ENCODE results near the gene CRABP2. TPM values are rescaled to one million over a fixed set of nuclear protein-coding genes. Genes with fewer than 3 reads are reported as not detected.
A peak's percentile ranks its signal among the peaks of the same experiment; 100 is the strongest.

The CRABP2 gene
- total RNA-seq, 1 experiment from 2014 or later, result 209 TPM

DNA sequence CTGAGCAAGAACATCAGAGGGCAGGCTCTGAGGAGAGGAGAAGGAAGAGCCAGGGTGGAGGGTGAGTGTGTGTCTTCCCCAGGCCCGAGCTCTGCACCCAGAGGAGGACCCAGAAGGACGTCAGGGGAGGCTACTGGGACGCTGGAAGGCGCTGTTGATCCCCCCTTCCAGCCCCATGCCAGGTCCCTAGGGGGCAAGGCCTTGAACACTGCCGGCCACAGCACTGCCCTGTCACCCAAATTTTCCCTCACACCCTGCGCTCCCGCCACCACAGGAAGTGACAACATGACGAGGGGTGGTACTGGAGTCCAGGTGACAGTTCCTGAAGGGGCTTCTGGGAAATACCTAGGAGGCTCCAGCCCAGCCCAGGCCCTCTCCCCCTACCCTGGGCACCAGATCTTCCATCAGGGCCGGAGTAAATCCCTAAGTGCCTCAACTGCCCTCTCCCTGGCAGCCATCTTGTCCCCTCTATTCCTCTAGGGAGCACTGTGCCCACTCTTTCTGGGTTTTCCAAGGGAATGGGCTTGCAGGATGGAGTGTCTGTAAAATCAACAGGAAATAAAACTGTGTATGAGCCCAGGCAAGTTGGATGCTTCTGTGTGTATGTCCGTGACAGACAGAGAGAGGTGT is 46.3 kb downstream of the CRABP2 start:
- Histone ChIP-seq H3K9me3 (ENCODE audit: control insufficient read depth in 1 of 2, insufficient read depth in 1 of 2, low read depth in 1 of 2, low read length in 2 of 2) (no peaks in the 10 kb centered on the region), H3K27me3 (ENCODE audit: insufficient read depth, low read length) (no peaks in the 10 kb centered on the region), H3K4me3 (replicated peaks in 1 of 2; ENCODE audit: low read depth in 1 of 2, low read length in 2 of 2) (peak overlapping the region; percentile 69 to 90), H3K36me3 (ENCODE audit: control insufficient read depth in 1 of 2, insufficient read depth in 2 of 2, low read length in 2 of 2) (peaks cover 16 to 28% of the 10 kb centered on the region in 2 experiments), H2AFZ (ENCODE audit: low read depth, low read length, poor library complexity, severe bottlenecking) (no peak overlapping the region), H3K9me2 (ENCODE audit: insufficient read depth) (no peaks in the 10 kb centered on the region), H4K20me1 (ENCODE audit: insufficient read depth) (peaks cover 10% of the 10 kb centered on the region; the same call in 1 of the 2 replicates), H3K4me1 (ENCODE audit: control insufficient read depth in 1 of 2, insufficient read depth in 2 of 2, low read length in 2 of 2) (peaks cover 39 to 67% of the 10 kb centered on the region in 2 experiments), H3K4me2 (ENCODE audit: low read length) (peak overlapping the region; percentile 94), H3K9ac (ENCODE audit: low read length) (peak overlapping the region; percentile 68), H3K79me2 (ENCODE audit: insufficient read depth, low read length) (peaks cover 71% of the 10 kb centered on the region), H3K27ac (ENCODE audit: low read depth, low read length) (peak overlapping the region; percentile 99)
- ChIA-PET RAD21 (ENCODE audit: low non-redundant PET in 1 of 2, low total read pairs in 2 of 2, uncharacterized antibody in 2 of 2, unreplicated experiment in 2 of 2) (interaction anchor here in 1 of 2 experiments (1.3 kb wide), 1 partner anchor 18 kb away, joined by 4 read pairs; the partner anchor contains the start of gene NES), CTCF (interaction anchor here (0.6 to 4.2 kb wide), 9 partner anchors 10 to 269 kb away, joined by 3 to 28 read pairs (median 9); partner anchors contain the start of gene NES), POLR2A (interaction anchor here (3.4 kb wide), 1 partner anchor 31 kb away, joined by 13 read pairs; no protein-coding TSS in a partner anchor)
- BruUV-seq (replicated peaks), result no TSS peak
- intact Hi-C loops (cut with micrococcal nuclease), result no loop called here
- no peak for DNase-seq (ENCODE audit: low read depth, low spot score)
- ATAC-seq, result no peak
- TF ChIP-seq POLR2A (IDR thresholded peaks at IDR 0.05; ENCODE audit: borderline replicate concordance, extremely low read depth, insufficient read depth, insufficient read length), result no peak
- TF ChIP-seq CBX3 (IDR thresholded peaks at IDR 0.05; ENCODE audit: low read depth), result no peak

DNA sequence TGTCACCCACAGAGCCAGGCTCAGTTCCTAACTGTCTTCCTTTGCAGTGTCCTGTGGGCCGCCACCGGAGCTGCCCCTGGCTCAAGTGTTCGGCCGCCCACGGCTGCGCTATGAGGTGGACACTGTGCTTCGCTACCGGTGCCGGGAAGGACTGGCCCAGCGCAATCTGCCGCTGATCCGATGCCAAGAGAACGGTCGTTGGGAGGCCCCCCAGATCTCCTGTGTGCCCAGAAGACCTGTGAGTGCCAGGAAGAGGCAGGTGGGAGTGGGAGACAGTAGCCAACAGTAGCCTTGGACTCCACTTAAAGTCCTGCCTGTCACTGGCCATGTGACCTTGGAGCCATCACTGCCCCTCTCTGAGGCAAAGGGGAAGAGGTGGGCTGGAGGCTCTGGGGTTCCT is 46.9 kb downstream of the CRABP2 start:
- Histone ChIP-seq H3K4me2 (ENCODE audit: low read length) (peak overlapping the region; percentile 94), H3K9me3 (ENCODE audit: control insufficient read depth in 1 of 2, insufficient read depth in 1 of 2, low read depth in 1 of 2, low read length in 2 of 2) (no peaks in the 10 kb centered on the region), H3K79me2 (ENCODE audit: insufficient read depth, low read length) (peaks cover 77% of the 10 kb centered on the region), H3K9ac (ENCODE audit: low read length) (peak overlapping the region; percentile 68; the same call in 1 of the 2 replicates), H3K9me2 (ENCODE audit: insufficient read depth) (no peaks in the 10 kb centered on the region), H3K27ac (ENCODE audit: low read depth, low read length) (peak overlapping the region; percentile 99; the same call in 1 of the 2 replicates), H3K4me1 (ENCODE audit: control insufficient read depth in 1 of 2, insufficient read depth in 2 of 2, low read length in 2 of 2) (peaks cover 38 to 61% of the 10 kb centered on the region in 2 experiments), H3K36me3 (ENCODE audit: control insufficient read depth in 1 of 2, insufficient read depth in 2 of 2, low read length in 2 of 2) (peaks cover 20 to 33% of the 10 kb centered on the region in 2 experiments), H3K27me3 (ENCODE audit: insufficient read depth, low read length) (no peaks in the 10 kb centered on the region), H4K20me1 (ENCODE audit: insufficient read depth) (peaks cover 10% of the 10 kb centered on the region; the same call in 1 of the 2 replicates), H2AFZ (ENCODE audit: low read depth, low read length, poor library complexity, severe bottlenecking) (no peak overlapping the region), H3K4me3 (replicated peaks in 1 of 2; ENCODE audit: low read depth in 1 of 2, low read length in 2 of 2) (no peak overlapping the region)
- DNase-seq (ENCODE audit: low read depth, low spot score) (no peak), ATAC-seq (no peak)
- ChIA-PET POLR2A (interaction anchor here (0.7 kb wide), 1 partner anchor 14 kb away, joined by 3 read pairs; no protein-coding TSS in a partner anchor), CTCF (interaction anchor here (0.9 to 1.2 kb wide), 5 partner anchors 19 to 68 kb away, joined by 3 to 10 read pairs (median 4); partner anchors contain the start of genes CRABP2 and NES), RAD21 (ENCODE audit: low non-redundant PET in 1 of 2, low total read pairs in 2 of 2, uncharacterized antibody in 2 of 2, unreplicated experiment in 2 of 2) (no interaction called here)
- no TSS peak for BruUV-seq (replicated peaks)
- intact Hi-C loops (cut with micrococcal nuclease), result no loop called here
- TF ChIP-seq SRF (IDR thresholded peaks at IDR 0.05; ENCODE audit: low read depth), result no peak
- no peak for TF ChIP-seq FOSL1 (IDR thresholded peaks at IDR 0.05; ENCODE audit: low read depth)
- TF ChIP-seq CEBPB (IDR thresholded peaks at IDR 0.05; ENCODE audit: low read depth), result no peak
- TF ChIP-seq SIN3A (IDR thresholded peaks at IDR 0.05; ENCODE audit: low read depth), result no peak
- TF ChIP-seq, protein P1, sequence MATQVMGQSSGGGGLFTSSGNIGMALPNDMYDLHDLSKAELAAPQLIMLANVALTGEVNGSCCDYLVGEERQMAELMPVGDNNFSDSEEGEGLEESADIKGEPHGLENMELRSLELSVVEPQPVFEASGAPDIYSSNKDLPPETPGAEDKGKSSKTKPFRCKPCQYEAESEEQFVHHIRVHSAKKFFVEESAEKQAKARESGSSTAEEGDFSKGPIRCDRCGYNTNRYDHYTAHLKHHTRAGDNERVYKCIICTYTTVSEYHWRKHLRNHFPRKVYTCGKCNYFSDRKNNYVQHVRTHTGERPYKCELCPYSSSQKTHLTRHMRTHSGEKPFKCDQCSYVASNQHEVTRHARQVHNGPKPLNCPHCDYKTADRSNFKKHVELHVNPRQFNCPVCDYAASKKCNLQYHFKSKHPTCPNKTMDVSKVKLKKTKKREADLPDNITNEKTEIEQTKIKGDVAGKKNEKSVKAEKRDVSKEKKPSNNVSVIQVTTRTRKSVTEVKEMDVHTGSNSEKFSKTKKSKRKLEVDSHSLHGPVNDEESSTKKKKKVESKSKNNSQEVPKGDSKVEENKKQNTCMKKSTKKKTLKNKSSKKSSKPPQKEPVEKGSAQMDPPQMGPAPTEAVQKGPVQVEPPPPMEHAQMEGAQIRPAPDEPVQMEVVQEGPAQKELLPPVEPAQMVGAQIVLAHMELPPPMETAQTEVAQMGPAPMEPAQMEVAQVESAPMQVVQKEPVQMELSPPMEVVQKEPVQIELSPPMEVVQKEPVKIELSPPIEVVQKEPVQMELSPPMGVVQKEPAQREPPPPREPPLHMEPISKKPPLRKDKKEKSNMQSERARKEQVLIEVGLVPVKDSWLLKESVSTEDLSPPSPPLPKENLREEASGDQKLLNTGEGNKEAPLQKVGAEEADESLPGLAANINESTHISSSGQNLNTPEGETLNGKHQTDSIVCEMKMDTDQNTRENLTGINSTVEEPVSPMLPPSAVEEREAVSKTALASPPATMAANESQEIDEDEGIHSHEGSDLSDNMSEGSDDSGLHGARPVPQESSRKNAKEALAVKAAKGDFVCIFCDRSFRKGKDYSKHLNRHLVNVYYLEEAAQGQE (IDR thresholded peaks at IDR 0.05; ENCODE audit: low read depth), result no peak
- no peak for TF ChIP-seq ZNF274 (IDR thresholded peaks at IDR 0.05; ENCODE audit: low read depth, low read length)
- TF ChIP-seq POLR2AphosphoS5 (IDR thresholded peaks at IDR 0.05; ENCODE audit: low read depth, low read length), result no peak
- TF ChIP-seq ELF1 (IDR thresholded peaks at IDR 0.05; ENCODE audit: borderline replicate concordance, low read depth), result no peak
- TF ChIP-seq, protein P2, sequence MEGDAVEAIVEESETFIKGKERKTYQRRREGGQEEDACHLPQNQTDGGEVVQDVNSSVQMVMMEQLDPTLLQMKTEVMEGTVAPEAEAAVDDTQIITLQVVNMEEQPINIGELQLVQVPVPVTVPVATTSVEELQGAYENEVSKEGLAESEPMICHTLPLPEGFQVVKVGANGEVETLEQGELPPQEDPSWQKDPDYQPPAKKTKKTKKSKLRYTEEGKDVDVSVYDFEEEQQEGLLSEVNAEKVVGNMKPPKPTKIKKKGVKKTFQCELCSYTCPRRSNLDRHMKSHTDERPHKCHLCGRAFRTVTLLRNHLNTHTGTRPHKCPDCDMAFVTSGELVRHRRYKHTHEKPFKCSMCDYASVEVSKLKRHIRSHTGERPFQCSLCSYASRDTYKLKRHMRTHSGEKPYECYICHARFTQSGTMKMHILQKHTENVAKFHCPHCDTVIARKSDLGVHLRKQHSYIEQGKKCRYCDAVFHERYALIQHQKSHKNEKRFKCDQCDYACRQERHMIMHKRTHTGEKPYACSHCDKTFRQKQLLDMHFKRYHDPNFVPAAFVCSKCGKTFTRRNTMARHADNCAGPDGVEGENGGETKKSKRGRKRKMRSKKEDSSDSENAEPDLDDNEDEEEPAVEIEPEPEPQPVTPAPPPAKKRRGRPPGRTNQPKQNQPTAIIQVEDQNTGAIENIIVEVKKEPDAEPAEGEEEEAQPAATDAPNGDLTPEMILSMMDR (IDR thresholded peaks at IDR 0.05 in 2 of 3, conservative IDR thresholded peaks at IDR 0.05 in 1 of 3; ENCODE audit: borderline replicate concordance in 1 of 3, insufficient read depth in 1 of 3, low read depth in 2 of 3, low read length in 2 of 3), result no peak
- no peak for TF ChIP-seq TCF7L2 (IDR thresholded peaks at IDR 0.05; ENCODE audit: borderline replicate concordance, extremely low read depth, insufficient read depth, insufficient read length)
- no peak for TF ChIP-seq SP1 (IDR thresholded peaks at IDR 0.05; ENCODE audit: low read depth)
- no peak for TF ChIP-seq ZFX (IDR thresholded peaks at IDR 0.05)
- TF ChIP-seq, protein P3, sequence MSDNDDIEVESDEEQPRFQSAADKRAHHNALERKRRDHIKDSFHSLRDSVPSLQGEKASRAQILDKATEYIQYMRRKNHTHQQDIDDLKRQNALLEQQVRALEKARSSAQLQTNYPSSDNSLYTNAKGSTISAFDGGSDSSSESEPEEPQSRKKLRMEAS (IDR thresholded peaks at IDR 0.05), result no peak

Data from HCT116 (cell line).